ENCODE measurements around the gene ARHGAP11A.

The ARHGAP11A gene

DNA sequence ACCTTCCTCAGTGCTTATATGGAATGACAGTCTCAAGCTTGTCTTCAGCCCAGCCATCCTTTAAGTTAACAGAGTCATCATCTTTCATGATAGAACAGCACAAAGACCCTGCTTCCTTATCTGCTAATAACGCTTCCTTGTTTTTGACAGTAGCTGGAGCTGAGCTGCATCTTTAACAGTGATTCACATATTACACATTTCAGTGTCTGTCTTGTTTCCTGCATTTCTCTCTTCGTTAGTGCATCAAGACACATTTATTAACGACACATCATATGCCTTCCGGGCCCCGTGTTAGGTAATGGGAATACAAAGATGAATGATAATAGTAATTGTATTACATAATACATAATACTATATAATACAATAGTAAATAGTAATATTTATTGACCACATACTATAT, 72.3 kb downstream of the ARHGAP11A start:
- Mint-ChIP-seq H3K36me3 (ENCODE audit: low read depth) (peaks cover 4% of the 10 kb centered on the region), H3K4me1 (no peaks in the 10 kb centered on the region), H3K4me3 (no peak overlapping the region), H3K27me3 (ENCODE audit: low read depth) (peaks cover 8% of the 10 kb centered on the region), H3K27ac (no peak overlapping the region), H3K9me3 (no peaks in the 10 kb centered on the region)
- TF ChIP-seq, protein P1, sequence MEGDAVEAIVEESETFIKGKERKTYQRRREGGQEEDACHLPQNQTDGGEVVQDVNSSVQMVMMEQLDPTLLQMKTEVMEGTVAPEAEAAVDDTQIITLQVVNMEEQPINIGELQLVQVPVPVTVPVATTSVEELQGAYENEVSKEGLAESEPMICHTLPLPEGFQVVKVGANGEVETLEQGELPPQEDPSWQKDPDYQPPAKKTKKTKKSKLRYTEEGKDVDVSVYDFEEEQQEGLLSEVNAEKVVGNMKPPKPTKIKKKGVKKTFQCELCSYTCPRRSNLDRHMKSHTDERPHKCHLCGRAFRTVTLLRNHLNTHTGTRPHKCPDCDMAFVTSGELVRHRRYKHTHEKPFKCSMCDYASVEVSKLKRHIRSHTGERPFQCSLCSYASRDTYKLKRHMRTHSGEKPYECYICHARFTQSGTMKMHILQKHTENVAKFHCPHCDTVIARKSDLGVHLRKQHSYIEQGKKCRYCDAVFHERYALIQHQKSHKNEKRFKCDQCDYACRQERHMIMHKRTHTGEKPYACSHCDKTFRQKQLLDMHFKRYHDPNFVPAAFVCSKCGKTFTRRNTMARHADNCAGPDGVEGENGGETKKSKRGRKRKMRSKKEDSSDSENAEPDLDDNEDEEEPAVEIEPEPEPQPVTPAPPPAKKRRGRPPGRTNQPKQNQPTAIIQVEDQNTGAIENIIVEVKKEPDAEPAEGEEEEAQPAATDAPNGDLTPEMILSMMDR (IDR thresholded peaks at IDR 0.05; ENCODE audit: unreplicated experiment in 3 of 3) = no peak

DNA sequence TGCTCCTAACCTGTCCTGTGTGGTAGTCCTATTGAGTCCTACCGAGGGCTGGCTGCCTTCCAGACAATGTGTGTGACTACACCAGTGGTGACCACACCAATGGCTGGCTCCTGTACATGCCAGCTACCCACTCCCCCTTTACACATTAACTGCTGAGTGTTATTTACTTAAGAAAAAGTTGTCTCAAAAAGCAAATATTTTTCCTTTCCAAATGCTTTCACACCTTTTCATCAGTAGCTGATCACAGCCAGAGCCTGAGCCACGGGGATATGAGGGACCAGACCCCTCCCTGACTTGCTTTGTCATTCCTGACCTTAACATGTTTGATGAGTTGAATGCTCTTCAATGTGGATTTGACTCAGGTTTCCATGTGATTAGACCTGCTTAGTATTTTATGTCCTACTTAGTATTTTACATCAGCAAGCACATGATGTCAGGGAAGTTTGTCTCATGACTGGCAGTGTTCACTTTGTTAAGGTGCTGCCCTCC, 72.9 kb downstream of the ARHGAP11A start:
- no peaks in the 10 kb centered on the region for H3K4me1 Mint-ChIP-seq
- TF ChIP-seq, protein P1 (IDR thresholded peaks at IDR 0.05; ENCODE audit: unreplicated experiment in 3 of 3) = no peak
- no peaks in the 10 kb centered on the region for H3K9me3 Mint-ChIP-seq
- peaks cover 4% of the 10 kb centered on the region for H3K36me3 Mint-ChIP-seq (ENCODE audit: low read depth)
- no peak overlapping the region for H3K4me3 Mint-ChIP-seq
- peaks cover 8% of the 10 kb centered on the region for H3K27me3 Mint-ChIP-seq (ENCODE audit: low read depth)
- H3K27ac Mint-ChIP-seq = peak overlapping the region in 1 of 3 experiments; percentile 11
